Stimulated activated CD4-positive, alpha-beta T cell treated with anti-CD3 and anti-CD28 coated beads, Interleukin-2, amount 100 ng/mL, for 48 hours (primary cell): Measurements from ENCODE around the gene SERP1.
A peak's percentile ranks its signal among the peaks of the same experiment; 100 is the strongest.

ENCODE experiments used
- DNase-seq, 2 donors: peaks; one replicate each; pipeline ENCODE4 v3.0.0-alpha.2; 2020

The SERP1 gene

DNA sequence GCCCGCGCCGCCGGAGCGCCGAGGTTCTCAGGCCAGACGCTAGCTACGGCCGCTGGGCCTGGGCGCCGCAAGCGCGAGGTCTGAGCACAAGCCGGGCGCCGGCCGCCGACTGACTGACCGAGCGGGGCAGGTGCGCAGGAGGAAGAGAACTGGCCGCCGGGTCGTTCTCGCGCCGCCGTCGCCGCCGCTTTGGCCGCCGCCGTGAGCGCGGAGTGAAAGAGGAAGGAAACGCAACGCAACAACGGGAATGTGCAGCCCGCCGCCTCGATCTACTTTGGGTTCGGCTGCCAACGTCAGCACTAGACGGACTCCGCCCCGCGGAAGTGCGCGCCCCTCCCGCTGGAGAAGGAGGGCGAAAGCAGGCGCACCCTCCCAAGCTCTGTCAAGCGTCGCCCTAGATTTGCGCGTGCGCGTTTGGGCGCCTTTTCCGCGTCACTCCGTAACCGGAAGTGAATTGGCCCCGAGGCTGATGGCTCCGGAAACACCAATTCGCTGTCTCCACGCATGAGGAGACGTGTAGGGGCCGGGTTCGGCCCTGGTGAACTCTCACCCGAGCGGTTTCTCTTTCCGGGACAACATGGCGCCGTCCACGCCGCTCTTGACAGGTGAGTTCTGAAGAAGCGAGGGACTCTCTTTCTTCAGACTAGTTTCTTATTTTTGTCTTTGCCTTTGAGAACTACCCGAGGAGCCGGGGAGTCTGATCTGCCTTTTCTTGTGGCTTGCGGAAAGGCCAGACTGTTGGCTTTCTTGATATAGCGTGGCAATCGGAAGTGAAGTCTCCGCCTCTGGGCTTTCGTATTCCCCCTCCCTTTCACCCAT is at the start of gene SERP1, which contains the start of gene EIF2A:
SERP1 (minus strand) TSS at position 271 of the 819 bp plus-strand sequence. CDS start 361 bp downstream, outside the sequence.
EIF2A (plus strand) TSS at position 562 of the 819 bp plus-strand sequence; CDS start at position 578, 16 bp downstream.
- DNase-seq = peak; percentile 96 to 97

DNA sequence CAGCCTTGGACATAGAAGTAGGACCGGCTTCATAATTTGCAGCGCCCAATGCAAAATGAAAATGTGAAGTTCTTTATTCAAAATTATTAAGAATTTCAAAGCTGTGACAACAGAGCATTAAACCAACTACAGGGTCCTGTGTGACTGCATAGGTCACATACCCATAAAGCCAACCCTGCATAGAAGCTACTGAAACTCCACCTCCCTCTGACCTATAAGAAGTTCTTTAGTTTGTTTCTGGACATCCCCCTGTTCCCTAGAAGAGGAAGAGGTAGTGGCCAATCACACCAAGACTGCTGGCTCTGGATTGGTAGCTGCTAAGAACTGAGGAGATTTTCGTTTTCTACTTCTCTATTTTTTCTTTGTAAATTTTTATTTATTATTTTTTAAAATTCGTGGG is 47.9 kb upstream of the SERP1 start:
- DNase-seq = no peak

DNA sequence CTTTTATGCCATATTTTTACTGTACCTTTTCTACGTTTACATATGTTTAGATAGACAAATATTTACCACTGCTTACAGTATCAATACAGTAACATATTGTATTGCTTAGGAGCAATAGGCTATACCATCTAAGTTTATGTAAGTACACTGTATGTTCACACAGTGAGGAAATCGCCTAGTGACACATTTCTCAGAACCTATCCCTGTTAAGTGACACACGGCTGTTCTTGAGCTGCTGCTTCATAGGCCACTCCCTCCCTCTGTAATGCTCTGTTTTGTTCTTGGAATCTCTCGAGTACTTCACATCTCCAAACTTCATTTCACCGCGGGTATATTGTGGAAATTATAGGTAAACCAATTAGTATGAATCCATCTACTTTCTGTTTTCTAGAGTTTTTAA is 43.5 kb upstream of the SERP1 start:
- no peak for DNase-seq

DNA sequence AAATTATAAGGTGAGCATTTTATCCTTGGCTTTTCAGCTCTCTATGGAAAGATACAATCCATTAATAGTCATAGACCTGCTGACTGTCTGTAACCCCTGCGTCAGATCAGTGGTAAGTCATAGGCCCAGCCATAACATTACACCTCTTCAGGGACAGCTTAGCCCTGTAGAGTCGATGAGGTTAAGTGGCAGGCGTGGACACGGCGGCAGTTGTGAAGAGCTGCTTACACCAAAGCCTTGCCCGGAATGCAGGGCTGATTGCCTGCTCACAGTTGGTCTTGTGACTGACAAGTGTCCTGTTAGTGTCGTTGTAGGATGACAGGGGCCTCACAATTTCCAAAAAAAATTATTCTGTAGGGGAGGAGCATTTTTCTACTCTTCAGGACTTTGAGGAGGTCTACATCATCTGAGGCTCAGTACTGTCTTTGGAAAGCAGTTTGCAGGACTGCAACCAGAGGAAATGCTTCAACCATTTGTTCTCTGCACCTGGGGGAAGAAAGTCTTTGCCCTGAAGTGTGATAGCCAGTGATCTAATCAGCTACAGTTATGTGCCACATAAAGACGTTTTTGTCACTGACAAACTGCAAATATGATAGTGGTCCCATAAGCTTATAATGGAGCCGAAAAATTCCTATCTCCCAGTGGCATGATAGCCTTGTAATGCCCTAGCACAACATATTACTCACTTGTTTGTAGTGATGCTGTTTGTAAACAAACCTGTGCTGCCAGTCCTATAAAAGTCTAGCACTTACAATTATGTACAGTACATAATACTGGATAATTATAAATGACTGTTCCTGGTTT is 41.9 kb upstream of the SERP1 start:
- DNase-seq = no peak

DNA sequence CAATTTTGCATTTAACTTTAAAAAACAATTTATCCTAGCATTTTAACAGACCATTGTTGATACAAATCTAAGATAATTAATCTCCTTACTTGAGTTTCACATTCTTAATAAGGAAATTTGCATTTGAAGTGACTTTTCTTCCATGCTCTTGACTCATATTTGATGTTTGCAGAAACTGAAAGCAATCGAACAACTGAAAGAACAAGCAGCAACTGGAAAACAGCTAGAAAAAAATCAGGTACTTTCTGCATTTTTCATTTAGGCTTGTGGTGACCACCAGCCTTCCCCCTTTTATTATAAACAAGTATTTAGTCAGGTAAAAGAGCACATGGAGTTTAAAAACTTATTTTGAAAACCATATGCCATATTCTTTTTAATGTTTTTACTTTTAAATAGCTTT is 36.7 kb upstream of the SERP1 start:
- DNase-seq = no peak

DNA sequence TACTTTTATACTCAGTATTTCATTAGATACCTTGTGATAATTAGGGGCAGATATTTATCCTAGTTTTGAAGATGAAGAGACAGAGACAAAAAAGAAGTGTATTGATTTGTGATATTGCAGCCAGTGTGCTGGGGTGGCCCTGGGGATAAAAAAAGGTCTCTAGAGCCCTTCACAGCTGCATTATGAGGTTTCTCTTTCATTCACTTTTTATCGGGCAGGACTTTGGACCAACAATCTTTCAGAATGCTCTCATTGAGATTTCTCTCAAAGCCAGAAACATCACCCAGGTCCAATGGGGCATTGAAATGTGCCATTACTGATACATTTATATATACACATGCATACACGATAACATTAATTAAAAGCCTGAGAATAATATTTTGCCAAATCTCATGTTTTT is 36.3 kb upstream of the SERP1 start:
- no peak for DNase-seq

DNA sequence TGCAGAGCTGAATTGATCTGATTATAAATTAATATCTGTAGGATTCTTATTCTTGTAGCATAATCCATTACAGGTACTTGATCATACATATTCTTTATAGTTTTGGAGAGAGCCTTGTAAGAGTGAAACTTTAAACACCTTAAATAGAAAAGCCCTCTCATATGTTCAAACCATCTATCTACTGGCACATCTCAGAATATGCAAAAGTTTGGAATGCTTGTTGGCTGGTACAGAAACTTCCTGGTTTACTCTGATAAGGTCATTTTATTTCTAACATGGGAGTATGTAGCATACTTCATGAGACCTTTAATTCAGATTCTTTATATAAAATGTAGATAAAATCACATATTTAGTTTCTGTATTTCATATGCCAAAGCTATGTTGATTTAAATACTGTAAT is 34.9 kb upstream of the SERP1 start:
- DNase-seq = no peak

DNA sequence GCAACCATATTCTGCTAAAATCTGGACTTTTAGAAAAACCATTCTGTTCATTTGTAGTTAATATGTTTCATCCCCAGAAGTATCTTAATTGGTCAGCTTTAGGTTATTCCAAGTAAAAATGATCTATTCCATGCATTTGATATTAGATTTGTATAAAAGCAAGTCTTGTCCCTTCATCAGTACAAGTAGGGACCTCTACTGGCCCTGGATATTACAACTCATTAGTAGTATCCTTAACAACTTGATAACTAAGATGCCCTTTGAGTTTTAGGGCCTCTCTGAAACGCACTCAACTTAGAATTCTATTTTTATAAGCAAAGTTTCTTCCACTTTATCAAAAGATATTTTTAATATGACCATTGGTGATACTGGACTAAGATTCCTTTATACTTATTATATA is 31.6 kb upstream of the SERP1 start:
- no peak for DNase-seq

DNA sequence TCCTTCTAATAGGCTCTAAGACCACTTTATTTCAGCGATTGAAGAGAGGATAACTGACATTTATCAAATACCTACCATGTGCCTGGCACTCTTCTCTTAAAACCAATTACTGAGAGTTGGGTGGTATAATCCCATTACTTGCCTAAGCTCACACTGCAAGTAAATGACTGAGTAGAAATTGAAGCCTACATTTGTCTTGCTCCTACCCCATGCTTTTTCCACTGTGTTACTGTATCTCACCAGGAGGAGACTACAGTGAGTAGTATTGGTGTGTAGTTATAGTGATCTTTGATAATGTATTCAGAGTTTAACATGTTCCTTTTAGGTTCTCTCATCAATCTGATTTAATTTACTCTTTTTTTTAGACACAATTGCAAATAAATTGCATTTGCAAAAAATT is 21.0 kb upstream of the SERP1 start:
- no peak for DNase-seq

DNA sequence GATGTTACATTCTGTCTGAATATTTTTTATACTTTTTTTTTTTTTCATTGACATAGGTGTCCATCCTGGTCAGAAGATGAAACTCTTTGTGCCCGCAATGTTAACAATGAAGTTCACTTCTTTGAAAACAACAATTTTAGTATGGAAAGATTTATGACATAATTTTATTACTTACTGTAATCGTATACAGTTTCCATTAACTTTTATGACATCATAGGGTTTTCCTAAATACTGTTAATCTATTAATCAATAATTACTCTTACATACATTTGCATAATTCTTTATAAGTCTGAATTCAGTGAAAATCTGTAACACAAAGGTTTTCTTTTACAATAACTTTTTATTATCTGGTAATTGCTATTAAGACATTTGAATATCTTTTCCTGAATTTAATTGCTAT is 17.9 kb upstream of the SERP1 start:
- no peak for DNase-seq

DNA sequence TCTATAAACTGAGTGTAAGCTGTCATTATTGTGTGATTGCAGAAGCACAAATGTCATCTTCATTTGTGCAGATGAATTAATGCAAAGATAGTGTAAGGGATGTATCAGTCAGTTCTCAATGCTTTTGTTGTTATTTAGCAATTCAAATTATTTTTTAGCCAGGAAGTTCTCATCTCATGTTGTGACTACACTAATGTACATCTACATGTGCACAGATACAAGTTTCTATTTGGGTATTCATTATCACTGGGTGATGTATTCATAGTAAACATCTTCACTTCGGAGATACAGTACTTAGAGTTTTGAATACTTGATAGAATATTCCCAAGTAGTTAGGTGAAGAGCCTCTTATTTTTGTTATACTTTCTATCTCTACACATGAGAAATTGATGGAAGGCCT is 11.4 kb upstream of the SERP1 start:
- DNase-seq = no peak

DNA sequence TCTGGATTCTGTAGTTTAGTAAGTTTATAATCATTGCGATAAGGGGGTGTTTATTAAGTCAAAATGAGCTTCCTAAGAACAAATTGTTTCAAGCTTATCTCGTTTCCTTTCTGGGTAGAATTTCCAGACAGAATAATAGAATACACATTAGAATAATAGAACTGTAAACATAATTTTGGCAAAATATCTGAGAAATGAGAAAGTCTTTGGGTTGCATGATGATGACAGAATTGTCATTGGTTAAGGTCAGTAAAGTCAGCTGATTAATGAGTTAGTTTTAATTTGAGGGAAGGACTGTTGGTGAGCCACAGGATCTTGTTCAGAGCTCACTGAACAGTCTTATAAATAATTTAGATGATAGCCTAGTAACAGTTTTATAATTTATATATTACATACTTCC is 10.5 kb upstream of the SERP1 start:
- no peak for DNase-seq

DNA sequence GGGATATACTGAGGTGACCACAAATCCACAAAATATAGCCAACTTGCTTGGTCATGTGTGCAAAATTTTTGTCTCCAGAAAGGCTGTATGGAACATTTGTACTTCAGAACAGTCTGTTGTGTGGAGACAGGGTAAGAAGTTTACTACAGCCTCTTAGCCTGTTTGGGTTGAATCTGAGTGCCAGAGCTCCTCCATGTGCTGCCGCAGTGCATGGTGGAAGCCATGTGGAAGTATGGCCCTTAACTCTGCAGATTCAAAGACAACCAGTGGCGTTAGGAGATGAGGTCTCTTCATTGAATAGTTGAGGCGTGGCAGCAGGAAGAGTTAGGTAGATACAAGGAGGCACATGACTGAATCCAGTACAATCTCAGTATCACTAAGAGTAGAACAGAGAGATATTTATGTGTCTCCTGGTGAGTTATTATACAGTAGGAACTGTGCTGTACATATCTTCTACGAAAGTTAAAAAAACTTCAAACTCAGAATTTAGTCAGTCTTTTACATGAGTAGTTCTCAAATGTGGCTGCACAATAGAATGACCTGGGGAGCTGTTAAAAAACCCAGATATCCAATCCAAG is 9.7 kb upstream of the SERP1 start:
- DNase-seq = no peak

DNA sequence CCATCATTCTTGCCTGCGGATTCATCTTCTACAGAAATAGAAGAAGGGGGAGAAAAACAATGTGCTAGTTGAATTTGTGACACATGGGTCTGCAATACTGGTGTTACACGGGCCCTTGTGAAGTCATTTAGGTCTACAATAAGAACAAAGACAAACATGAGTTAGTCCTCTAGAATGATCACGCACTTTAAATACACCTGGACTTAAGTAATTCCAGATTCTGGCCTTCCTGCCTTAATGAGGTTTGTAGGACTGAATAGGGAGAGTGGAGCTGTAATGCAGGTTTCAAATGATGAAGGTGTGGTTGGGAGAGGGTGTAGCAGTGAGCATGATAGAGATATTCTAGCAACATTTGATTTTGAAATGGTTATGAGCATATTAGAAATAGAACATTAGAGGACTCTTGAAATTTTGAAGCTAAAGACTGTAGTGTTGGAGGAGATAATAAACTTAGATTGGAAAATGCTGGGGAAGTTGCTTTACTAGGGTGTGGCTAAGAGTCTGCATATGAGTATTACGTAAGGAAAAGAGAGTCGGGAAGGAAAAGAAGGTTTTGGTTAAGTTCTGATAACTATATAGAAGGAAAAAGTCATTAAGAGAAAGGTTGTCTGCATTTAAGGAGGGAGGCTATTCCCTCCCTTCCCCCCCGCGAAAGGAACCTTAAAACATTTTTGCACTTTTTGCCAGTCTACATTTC is 897 bp upstream of the SERP1 start:
- DNase-seq = no peak

DNA sequence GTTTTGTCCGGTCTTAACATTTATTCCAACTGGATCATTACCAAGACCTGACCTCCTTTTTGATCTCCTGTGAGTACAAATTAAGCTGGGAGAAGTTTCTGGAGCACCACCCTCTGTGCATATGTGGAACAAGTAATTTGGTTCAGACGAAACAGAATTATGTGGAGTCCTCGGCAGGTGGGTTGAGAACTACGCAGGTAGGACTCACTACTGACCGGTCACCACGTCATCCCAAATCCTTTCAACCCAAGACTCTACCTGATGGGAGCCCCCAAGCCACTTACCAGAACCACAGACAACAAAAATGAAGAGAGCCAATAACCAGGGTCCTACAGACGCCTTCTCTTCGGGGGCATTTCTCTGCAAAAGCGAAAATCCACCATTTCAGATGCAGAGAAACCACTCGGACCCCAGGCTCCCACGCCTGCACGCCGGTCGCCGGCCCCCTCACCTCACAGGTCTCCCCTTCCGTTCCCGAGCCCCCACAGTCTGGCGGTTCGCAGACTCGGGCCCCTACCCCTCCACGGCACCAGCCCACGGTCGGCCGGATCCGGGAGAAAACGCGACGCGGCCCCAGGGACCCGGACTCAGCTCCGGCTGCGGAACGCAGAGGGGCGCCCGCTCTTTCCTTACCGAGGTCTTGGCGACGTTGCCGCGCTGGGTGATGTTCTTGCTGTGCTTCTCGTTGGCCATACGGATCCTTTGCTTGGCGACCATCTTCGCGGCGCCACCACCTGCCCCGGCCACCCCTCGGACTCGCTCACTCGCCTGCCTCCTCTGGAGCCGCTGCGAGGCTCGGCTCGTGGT is 674 bp downstream of the SERP1 start:
- DNase-seq = peak; percentile 25 to 31

DNA sequence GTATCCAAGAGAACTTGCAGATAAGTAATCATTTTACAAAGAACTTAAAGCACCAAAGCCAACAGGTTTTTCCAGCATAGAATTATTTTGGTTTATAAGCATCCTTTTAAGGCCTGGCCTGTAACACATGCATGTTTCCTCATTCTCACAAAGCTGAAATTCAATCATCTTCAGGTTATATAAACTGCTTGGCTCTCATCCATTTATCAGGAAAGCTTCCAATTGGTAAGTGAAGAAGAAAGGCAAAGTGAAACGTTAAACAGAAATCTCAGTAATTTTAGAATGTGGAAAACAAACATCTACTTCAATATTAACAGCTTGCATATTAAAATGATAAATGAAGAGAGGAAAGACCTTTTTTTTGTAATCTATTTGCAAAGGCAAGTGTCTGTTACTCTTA is 1.6 kb downstream of the SERP1 start:
- no peak for DNase-seq

DNA sequence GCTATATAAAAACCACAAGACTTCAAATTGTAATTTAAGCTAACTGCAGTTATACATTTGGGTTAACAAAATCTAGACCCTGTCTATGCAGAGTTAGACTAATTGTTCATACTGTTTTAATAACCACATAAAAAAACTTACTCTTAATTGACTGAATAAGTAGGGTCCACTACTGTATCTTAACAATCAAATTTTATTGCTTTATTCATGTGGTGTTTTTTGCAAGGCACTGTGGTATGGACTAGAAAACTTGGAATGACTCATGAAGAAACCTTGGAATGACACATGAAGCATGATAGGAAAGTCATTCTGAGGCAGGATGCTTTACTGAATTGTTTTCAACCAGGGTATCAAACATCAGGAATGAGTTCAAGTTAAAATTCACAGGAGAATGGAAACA is 2.3 kb downstream of the SERP1 start:
- DNase-seq = no peak

DNA sequence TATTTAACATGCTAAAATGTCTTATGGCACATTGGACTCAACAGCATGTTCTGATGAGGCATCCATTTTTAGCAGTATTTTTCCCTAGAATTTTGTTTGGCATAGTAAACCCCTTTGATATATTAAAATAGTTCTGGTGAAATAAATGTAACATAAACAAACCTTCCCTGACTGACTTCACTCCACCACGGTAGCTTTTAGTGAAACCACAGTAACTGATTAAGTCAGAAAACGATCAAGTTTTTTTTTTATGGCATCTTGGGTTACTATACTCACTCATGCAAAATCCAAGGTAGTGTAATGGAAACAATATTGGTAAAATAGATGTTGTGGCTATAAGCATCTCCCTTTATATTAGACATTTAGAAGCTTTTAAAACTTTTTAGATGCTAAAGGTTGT is 2.8 kb downstream of the SERP1 start:
- no peak for DNase-seq

DNA sequence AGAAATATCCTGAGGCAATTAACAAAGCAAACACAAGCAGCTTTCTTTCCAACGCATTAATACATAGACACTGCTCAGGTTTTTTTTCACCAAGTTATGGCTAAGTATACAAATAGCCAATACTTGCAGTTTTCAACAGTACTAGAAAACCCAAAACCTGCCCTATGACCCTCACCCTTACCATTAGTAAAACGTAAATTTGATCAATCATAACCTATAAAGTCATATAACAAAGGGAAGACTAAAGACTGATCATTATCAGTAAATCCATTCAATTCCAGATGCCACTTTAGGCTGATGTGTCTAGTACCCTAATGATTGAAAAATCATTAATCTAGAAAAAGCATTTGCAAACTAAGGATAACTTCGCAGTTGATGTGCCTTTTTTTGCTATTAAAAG is 3.2 kb downstream of the SERP1 start:
- no peak for DNase-seq

DNA sequence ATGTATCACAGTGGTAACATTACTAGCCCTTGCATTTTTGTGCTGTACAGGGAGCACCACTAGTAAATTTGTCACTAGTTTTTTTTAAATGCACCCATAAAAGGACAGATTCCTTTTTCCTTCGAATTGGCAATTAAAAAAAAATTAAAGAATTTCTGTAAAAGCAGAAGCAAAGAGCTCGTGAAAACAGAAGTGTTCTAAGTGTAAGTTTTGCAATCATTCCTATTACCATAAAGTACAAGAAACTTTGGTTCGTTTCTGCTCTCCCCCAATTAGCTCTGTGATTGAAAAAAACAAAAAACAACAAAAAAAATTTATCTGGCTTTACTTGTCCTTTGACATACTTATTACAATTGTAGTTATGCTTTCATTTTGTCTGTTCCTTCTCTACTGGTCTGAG is 5.3 kb downstream of the SERP1 start:
- no peak for DNase-seq

DNA sequence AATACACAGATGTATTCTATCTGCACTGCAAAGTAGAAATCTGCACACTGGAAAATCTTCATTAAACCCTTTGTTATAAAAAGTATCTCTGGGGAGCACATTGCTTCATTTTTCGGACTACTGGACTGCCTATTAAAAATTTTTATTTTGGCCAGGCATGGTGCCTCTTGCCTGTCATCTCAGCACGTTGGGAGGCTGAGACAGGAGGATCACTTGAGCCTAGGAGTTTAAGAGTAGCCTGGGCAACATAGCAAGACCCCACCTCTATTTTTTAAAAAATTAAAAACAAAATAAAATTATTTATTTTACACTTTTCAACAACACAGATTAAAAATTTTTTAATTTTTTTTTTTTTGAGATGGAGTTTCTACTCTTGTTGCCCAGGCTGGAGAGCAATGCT is 6.0 kb downstream of the SERP1 start:
- DNase-seq = no peak
